ENCODE data around the gene PPP1R9A.

The PPP1R9A gene

GRCh38 chr7:95110707-95111106, 203.3 kb downstream of the PPP1R9A start:
- no peaks in the 10 kb centered on the region for H3K9me3 ChIP-seq (ENCODE audit: control insufficient read depth, low read length)
- H2AFZ ChIP-seq = no peak overlapping the region
- no peak for TF ChIP-seq CTCF (IDR thresholded peaks at IDR 0.05)
- no peaks in the 10 kb centered on the region for H3K27me3 ChIP-seq (ENCODE audit: control insufficient read depth, insufficient read depth, low read length)
- no peaks in the 10 kb centered on the region for H3K79me2 ChIP-seq
- H3K4me2 ChIP-seq (ENCODE audit: low read length) = no peak overlapping the region
- H3K9ac ChIP-seq = no peak overlapping the region
- H3K36me3 ChIP-seq (ENCODE audit: control insufficient read depth, insufficient read depth, low read length) = no peaks in the 10 kb centered on the region
- no peaks in the 10 kb centered on the region for H3K4me1 ChIP-seq
- H3K4me3 ChIP-seq (ENCODE audit: low read depth, low read length) = no peak overlapping the region
- no peak overlapping the region for H3K27ac ChIP-seq

DNA sequence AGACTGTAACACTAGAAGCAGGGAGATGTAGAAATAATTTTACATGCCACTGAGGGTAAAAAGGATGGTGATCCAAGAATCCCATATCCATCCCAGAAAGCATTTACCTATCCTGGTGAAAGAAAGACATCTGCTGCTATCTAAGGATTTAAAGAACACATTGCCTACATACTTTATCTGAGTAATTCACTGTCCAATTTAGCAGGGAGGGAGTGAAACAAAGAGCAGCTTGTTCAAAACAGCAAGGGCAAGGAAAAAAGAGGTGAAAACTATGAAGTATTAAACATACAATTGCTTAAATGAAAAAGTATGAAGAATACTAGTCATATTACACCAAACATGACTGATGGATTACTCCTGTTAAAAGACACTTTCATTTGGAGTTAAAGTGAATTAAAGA, 206.2 kb downstream of the PPP1R9A start:
- H3K4me1 ChIP-seq = no peaks in the 10 kb centered on the region
- H3K36me3 ChIP-seq (ENCODE audit: control insufficient read depth, insufficient read depth, low read length) = no peaks in the 10 kb centered on the region
- no peak overlapping the region for H3K9ac ChIP-seq
- H3K27ac ChIP-seq = no peak overlapping the region
- no peaks in the 10 kb centered on the region for H3K79me2 ChIP-seq
- H3K4me3 ChIP-seq (ENCODE audit: low read depth, low read length) = no peak overlapping the region
- H3K27me3 ChIP-seq (ENCODE audit: control insufficient read depth, insufficient read depth, low read length) = no peaks in the 10 kb centered on the region
- no peaks in the 10 kb centered on the region for H3K9me3 ChIP-seq (ENCODE audit: control insufficient read depth, low read length)
- no peak overlapping the region for H2AFZ ChIP-seq
- TF ChIP-seq CTCF (IDR thresholded peaks at IDR 0.05) = no peak
- no peak overlapping the region for H3K4me2 ChIP-seq (ENCODE audit: low read length)

DNA sequence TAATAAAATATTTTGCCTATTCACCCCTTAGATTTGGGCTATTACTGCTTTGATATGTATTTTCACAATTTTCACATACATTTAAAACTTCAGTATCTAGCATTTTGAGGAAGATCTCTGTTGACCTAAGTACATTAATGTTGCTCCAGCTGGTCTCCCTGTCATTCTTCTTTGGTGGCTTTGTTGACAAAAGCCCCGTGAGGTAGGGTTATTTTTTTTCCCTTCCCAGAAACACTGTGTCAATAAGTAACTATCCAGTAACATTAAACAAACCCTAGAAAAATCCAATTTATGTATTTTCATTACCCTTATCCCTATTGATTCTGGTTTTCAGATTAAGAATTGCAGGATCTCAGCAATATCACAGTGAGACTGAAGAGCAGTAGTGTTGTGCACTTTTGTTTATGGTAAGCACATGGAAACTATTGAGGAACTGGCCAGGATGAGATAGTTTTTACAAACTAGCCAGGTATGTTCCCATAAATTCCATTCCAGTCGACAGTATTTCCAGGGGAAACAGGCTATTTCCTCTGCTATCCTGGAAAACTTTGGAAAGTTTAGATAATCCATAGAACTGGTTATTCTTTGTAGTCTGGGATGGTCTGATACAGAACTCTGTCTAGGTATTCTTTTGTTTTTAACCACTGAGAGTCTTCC, 218.8 kb downstream of the PPP1R9A start:
- Histone ChIP-seq H2AFZ (no peak overlapping the region), H3K9ac (no peak overlapping the region), H3K9me3 (ENCODE audit: control insufficient read depth, low read length) (no peaks in the 10 kb centered on the region), H3K4me2 (ENCODE audit: low read length) (no peak overlapping the region), H3K36me3 (ENCODE audit: control insufficient read depth, insufficient read depth, low read length) (no peaks in the 10 kb centered on the region), H3K27me3 (ENCODE audit: control insufficient read depth, insufficient read depth, low read length) (no peaks in the 10 kb centered on the region), H3K4me3 (ENCODE audit: low read depth, low read length) (no peak overlapping the region), H3K4me1 (no peaks in the 10 kb centered on the region), H3K27ac (no peak overlapping the region), H3K79me2 (peaks cover 2% of the 10 kb centered on the region)
- no peak for TF ChIP-seq CTCF (IDR thresholded peaks at IDR 0.05)

DNA sequence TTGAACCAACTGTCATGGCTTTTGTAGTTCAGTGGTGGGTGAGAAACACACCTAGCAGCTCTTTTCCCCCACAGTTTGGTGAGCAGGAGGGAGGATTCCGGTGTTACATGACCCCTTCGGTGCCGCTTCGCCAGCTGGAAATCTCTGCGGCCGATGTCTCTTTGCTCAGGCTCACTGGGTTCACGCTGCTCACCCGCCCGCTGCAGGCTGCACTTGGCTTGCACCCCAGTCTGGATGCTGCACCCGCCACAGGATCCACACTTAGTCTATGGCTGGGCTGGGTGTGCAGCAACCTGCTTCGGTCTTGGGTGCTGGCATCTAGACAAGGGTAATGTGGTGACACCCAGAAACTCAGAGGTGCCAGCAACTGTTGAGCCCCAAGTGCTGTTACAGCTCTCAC, 225.1 kb downstream of the PPP1R9A start:
- no peak for TF ChIP-seq CTCF (IDR thresholded peaks at IDR 0.05)
- no peaks in the 10 kb centered on the region for H3K36me3 ChIP-seq (ENCODE audit: control insufficient read depth, insufficient read depth, low read length)
- H3K79me2 ChIP-seq = peaks cover 2% of the 10 kb centered on the region
- H3K27me3 ChIP-seq (ENCODE audit: control insufficient read depth, insufficient read depth, low read length) = no peaks in the 10 kb centered on the region
- no peak overlapping the region for H3K27ac ChIP-seq
- H3K9ac ChIP-seq = no peak overlapping the region
- no peaks in the 10 kb centered on the region for H3K9me3 ChIP-seq (ENCODE audit: control insufficient read depth, low read length)
- no peak overlapping the region for H3K4me3 ChIP-seq (ENCODE audit: low read depth, low read length)
- H3K4me1 ChIP-seq = no peaks in the 10 kb centered on the region
- H2AFZ ChIP-seq = no peak overlapping the region
- no peak overlapping the region for H3K4me2 ChIP-seq (ENCODE audit: low read length)

DNA sequence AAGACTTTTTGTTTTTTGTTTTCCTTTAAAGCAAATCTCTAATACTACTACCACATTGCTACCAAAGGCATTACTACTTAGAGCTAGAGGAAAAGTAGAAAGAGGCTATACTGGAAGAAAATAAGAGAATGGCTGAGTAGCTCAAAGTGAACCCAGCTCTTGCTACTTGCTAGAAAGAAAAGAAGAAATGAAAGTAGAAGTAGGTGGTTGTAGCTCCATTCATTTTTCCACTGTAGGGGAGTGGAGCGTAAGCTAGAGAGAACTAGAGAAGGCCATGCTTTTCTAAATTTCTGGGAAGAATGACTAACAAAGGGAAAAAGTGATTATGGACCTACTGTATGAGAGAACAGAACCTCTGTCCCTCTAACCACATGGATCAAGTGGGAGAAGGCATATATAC, 232.5 kb downstream of the PPP1R9A start:
- H3K27ac ChIP-seq = no peak overlapping the region
- no peak overlapping the region for H3K4me3 ChIP-seq (ENCODE audit: low read depth, low read length)
- no peaks in the 10 kb centered on the region for H3K9me3 ChIP-seq (ENCODE audit: control insufficient read depth, low read length)
- no peaks in the 10 kb centered on the region for H3K4me1 ChIP-seq
- no peak overlapping the region for H2AFZ ChIP-seq
- no peaks in the 10 kb centered on the region for H3K79me2 ChIP-seq
- TF ChIP-seq CTCF (IDR thresholded peaks at IDR 0.05) = no peak
- no peaks in the 10 kb centered on the region for H3K36me3 ChIP-seq (ENCODE audit: control insufficient read depth, insufficient read depth, low read length)
- no peak overlapping the region for H3K9ac ChIP-seq
- H3K27me3 ChIP-seq (ENCODE audit: control insufficient read depth, insufficient read depth, low read length) = no peaks in the 10 kb centered on the region
- no peak overlapping the region for H3K4me2 ChIP-seq (ENCODE audit: low read length)

Measured in parathyroid adenoma (tissue), 2 donors.